K562 (cell line): ENCODE data around the gene TPM4. TPM values are rescaled to one million over a fixed set of nuclear protein-coding genes. Genes with fewer than 3 reads are reported as not detected.

Experiments
- ADNP ChIP-seq: fragments of 200-800 bp; sonication (Bioruptor generic); IDR thresholded peaks from 2 replicates; pipeline ENCODE4 v1.6.1; 2016; ENCODE audit warnings: missing genetic modification characterization, missing compliant biosample characterization
- CEBPB ChIP-seq: fragments of 450-650 bp; IDR thresholded peaks from 2 replicates; pipeline ENCODE4 v1.6.1; 2016; ENCODE audit warnings: missing genetic modification characterization, missing compliant biosample characterization
- CREB1 ChIP-seq, 2 experiments: sonication (generic) in 1 of 2; formaldehyde crosslinking in 1 of 2; IDR thresholded peaks; 2 replicates each; pipeline versions ENCODE4 v1.6.1 to v1.8.0; 2012 to 2022; ENCODE audit warnings: inconsistent platforms in 1 of 2, mild to moderate bottlenecking in 1 of 2, missing genetic modification reagents in 1 of 2, moderate library complexity in 1 of 2
- FOSL1 ChIP-seq: fragments of 200-800 bp; sonication (Bioruptor generic); conservative IDR thresholded peaks from 2 replicates; pipeline ENCODE4 v1.6.1; 2016; ENCODE audit warnings: missing genetic modification characterization, missing compliant biosample characterization
- GATAD2B ChIP-seq: fragments of 450-650 bp; IDR thresholded peaks from 2 replicates; pipeline ENCODE4 v1.6.1; 2017; ENCODE audit warnings: mild to moderate bottlenecking, borderline replicate concordance
- HMG20A ChIP-seq: fragments of 450-650 bp; formaldehyde crosslinking; conservative IDR thresholded peaks from 2 replicates; pipeline ENCODE4 v1.4.0; 2020; ENCODE audit warnings: mild to moderate bottlenecking, mixed read lengths
- LEF1 ChIP-seq: fragments of 450-650 bp; IDR thresholded peaks from 2 replicates; pipeline ENCODE4 v1.6.1; 2016; ENCODE audit warnings: mild to moderate bottlenecking
- PTRF ChIP-seq: fragments of 450-650 bp; IDR thresholded peaks from 2 replicates; pipeline ENCODE4 v1.6.1; 2016; ENCODE audit warnings: mild to moderate bottlenecking, missing genetic modification characterization, missing compliant biosample characterization
- TCF7L2 ChIP-seq: fragments of 150-350 bp; IDR thresholded peaks from 2 replicates; pipeline ENCODE4 v1.6.1; 2016; ENCODE audit warnings: low read depth, mild to moderate bottlenecking, low read length, moderate library complexity
- TCFL5 ChIP-seq: fragments of 250-450 bp; sonication (Bioruptor Pico); conservative IDR thresholded peaks from 2 replicates; pipeline ENCODE4 v1.6.1; 2021; ENCODE audit warnings: mild to moderate bottlenecking, moderate library complexity, matching md5 sums
- ZNF436 ChIP-seq: fragments of 250-450, 450-650 bp; sonication (Bioruptor Pico); formaldehyde crosslinking; IDR thresholded peaks from 2 replicates; pipeline ENCODE4 v1.7.0; 2020; ENCODE audit warnings: mild to moderate bottlenecking
- ZNF668 ChIP-seq: fragments of 250-450 bp; sonication (Bioruptor Pico); IDR thresholded peaks from 2 replicates; pipeline ENCODE4 v1.8.0; 2022; ENCODE audit warnings: mild to moderate bottlenecking, inconsistent platforms
- ZNF778 ChIP-seq: fragments of 450-650 bp; formaldehyde crosslinking; IDR thresholded peaks from 2 replicates; pipeline ENCODE4 v1.4.0; 2020; ENCODE audit warnings: mild to moderate bottlenecking, moderate library complexity
- polyA plus RNA-seq, 8 experiments: library from polyadenylated mRNA; depleted of rRNA in 4 of 8; stranded (reverse) in 5 of 8; unstranded in 3 of 8; fragments of >200 nt; fragmentation: Nextera tagmentation in 2 of 8; fragmentation: Illumina TruSeq in 1 of 8; extraction: Ambion mirVana in 2 of 8; extraction: Trizol in 1 of 8; gene quantifications; 2 replicates each; pipeline versions ENCODE4 v1.2.1 to v1.2.3, GENCODE V29; 2011 to 2014; ENCODE audit warnings: inconsistent platforms in 1 of 8, missing spikeins in 1 of 8
- total RNA-seq, 7 experiments: library from RNA; depleted of rRNA in 6 of 7; stranded (reverse); fragments of >200 nt in 6 of 7; fragmentation: Illumina TruSeq in 2 of 7; extraction: Trizol in 2 of 7; gene quantifications; 2 replicates each; pipeline versions ENCODE4 v1.2.1 to v1.2.3, GENCODE V29; 2011 to 2021; ENCODE audit warnings: low replicate concordance in 1 of 7
- TF ChIP-seq, protein P1 (sequence below): sonication (generic); formaldehyde crosslinking; IDR thresholded peaks from 2 replicates; pipeline ENCODE4 v1.9.0; 2022; ENCODE audit warnings: mild to moderate bottlenecking, missing genetic modification reagents
- TF ChIP-seq, protein P2 (sequence below): fragments of 450-650 bp; IDR thresholded peaks from 2 replicates; pipeline ENCODE4 v1.6.1; 2016; ENCODE audit warnings: mild to moderate bottlenecking
- TF ChIP-seq, protein P3 (sequence below), 2 experiments: fragments of 150-350 bp in 1 of 2; IDR thresholded peaks; 2 replicates each; pipeline ENCODE4 v1.6.1; 2012 to 2016; ENCODE audit warnings: low read depth in 2 of 2, low read length in 2 of 2, mild to moderate bottlenecking in 1 of 2, moderate library complexity in 1 of 2
- TF ChIP-seq, protein P4 (sequence below): fragments of 250-450 bp; sonication (Bioruptor Pico); IDR thresholded peaks from 2 replicates; pipeline ENCODE4 v1.8.0; 2021; ENCODE audit warnings: moderate library complexity, mild to moderate bottlenecking, inconsistent platforms

TPM4 gene
- total and polyA plus RNA-seq, 9 of the 15 experiments (the other 6 are each of a cell fraction or from before 2014, with no cell fraction given): 28.1 to 111 (median 77.4) TPM

DNA sequence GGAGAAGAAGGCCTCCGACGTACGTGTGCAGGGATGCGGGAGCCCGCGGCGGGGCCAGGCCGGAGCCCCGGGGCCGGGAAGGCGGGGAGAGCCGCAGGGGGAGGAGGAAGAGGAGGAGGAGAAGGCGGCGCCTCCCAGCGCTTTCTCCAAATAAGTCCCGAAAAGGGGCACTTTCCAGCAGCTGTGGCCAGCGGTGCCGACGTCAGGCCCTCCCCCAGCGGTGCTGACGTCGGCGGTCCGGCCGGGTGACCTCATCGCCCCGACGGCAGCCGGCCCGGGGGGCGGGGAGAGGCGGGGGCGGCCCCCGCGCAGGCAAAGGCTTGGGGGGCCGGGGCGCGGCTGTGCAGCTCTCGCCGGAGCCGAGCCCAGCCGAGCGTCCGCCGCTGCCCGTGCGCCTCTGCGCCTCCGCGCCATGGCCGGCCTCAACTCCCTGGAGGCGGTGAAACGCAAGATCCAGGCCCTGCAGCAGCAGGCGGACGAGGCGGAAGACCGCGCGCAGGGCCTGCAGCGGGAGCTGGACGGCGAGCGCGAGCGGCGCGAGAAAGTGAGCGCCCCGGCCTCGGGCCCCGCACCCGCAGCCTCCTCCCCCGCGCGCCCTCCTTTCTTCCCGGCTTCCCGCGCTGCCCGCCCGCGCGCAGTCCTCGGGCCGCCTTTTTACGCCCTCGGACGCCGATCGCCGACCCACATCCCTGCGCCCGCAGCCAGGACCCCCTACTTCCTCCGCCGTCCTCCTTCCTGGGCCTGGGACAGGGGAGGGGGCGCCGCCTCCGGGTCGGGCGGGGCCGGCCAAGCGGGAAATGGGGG, at the start of gene TPM4 (continued):
- TF ChIP-seq ZNF668 (no peak), TCF7L2 (no peak), LEF1 (no peak), CREB1 (IDR thresholded peaks at IDR 0.05) (peak; percentile 91), CREB1 (CRISPR knock-in tag; IDR thresholded peaks at IDR 0.05) (peak; percentile 87), TCFL5 (CRISPR knock-in tag) (no peak), ZNF778 (no peak), ZNF436 (no peak), ADNP (tag) (no peak), FOSL1 (tag) (peak; percentile 72), HMG20A (CRISPR knock-in tag) (no peak), CEBPB (tag) (no peak), PTRF (tag) (no peak), GATAD2B (peak; percentile 62; the same call in 1 of the 2 replicates)
- TF ChIP-seq, protein P1, sequence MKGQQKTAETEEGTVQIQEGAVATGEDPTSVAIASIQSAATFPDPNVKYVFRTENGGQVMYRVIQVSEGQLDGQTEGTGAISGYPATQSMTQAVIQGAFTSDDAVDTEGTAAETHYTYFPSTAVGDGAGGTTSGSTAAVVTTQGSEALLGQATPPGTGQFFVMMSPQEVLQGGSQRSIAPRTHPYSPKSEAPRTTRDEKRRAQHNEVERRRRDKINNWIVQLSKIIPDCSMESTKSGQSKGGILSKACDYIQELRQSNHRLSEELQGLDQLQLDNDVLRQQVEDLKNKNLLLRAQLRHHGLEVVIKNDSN: no peak
- TF ChIP-seq, protein P2, sequence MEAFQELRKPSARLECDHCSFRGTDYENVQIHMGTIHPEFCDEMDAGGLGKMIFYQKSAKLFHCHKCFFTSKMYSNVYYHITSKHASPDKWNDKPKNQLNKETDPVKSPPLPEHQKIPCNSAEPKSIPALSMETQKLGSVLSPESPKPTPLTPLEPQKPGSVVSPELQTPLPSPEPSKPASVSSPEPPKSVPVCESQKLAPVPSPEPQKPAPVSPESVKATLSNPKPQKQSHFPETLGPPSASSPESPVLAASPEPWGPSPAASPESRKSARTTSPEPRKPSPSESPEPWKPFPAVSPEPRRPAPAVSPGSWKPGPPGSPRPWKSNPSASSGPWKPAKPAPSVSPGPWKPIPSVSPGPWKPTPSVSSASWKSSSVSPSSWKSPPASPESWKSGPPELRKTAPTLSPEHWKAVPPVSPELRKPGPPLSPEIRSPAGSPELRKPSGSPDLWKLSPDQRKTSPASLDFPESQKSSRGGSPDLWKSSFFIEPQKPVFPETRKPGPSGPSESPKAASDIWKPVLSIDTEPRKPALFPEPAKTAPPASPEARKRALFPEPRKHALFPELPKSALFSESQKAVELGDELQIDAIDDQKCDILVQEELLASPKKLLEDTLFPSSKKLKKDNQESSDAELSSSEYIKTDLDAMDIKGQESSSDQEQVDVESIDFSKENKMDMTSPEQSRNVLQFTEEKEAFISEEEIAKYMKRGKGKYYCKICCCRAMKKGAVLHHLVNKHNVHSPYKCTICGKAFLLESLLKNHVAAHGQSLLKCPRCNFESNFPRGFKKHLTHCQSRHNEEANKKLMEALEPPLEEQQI: no peak
- TF ChIP-seq, protein P3, sequence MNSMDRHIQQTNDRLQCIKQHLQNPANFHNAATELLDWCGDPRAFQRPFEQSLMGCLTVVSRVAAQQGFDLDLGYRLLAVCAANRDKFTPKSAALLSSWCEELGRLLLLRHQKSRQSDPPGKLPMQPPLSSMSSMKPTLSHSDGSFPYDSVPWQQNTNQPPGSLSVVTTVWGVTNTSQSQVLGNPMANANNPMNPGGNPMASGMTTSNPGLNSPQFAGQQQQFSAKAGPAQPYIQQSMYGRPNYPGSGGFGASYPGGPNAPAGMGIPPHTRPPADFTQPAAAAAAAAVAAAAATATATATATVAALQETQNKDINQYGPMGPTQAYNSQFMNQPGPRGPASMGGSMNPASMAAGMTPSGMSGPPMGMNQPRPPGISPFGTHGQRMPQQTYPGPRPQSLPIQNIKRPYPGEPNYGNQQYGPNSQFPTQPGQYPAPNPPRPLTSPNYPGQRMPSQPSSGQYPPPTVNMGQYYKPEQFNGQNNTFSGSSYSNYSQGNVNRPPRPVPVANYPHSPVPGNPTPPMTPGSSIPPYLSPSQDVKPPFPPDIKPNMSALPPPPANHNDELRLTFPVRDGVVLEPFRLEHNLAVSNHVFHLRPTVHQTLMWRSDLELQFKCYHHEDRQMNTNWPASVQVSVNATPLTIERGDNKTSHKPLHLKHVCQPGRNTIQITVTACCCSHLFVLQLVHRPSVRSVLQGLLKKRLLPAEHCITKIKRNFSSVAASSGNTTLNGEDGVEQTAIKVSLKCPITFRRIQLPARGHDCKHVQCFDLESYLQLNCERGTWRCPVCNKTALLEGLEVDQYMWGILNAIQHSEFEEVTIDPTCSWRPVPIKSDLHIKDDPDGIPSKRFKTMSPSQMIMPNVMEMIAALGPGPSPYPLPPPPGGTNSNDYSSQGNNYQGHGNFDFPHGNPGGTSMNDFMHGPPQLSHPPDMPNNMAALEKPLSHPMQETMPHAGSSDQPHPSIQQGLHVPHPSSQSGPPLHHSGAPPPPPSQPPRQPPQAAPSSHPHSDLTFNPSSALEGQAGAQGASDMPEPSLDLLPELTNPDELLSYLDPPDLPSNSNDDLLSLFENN (IDR thresholded peaks at IDR 0.05; ENCODE audit: low read depth in 2 of 2, low read length in 2 of 2): no peak
- TF ChIP-seq, protein P4, sequence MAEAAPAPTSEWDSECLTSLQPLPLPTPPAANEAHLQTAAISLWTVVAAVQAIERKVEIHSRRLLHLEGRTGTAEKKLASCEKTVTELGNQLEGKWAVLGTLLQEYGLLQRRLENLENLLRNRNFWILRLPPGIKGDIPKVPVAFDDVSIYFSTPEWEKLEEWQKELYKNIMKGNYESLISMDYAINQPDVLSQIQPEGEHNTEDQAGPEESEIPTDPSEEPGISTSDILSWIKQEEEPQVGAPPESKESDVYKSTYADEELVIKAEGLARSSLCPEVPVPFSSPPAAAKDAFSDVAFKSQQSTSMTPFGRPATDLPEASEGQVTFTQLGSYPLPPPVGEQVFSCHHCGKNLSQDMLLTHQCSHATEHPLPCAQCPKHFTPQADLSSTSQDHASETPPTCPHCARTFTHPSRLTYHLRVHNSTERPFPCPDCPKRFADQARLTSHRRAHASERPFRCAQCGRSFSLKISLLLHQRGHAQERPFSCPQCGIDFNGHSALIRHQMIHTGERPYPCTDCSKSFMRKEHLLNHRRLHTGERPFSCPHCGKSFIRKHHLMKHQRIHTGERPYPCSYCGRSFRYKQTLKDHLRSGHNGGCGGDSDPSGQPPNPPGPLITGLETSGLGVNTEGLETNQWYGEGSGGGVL: no peak
